HG03066 (cell line): ENCODE results near the gene GSG1L.

Experiments used
- ATAC-seq: cut with Tn5 transposase; IDR thresholded peaks from one replicate; pipeline ENCODE4 v1.9.1; 2021; ENCODE audit warnings: low read depth; ENCODE audit not compliant: unreplicated experiment

Gene GSG1L

DNA sequence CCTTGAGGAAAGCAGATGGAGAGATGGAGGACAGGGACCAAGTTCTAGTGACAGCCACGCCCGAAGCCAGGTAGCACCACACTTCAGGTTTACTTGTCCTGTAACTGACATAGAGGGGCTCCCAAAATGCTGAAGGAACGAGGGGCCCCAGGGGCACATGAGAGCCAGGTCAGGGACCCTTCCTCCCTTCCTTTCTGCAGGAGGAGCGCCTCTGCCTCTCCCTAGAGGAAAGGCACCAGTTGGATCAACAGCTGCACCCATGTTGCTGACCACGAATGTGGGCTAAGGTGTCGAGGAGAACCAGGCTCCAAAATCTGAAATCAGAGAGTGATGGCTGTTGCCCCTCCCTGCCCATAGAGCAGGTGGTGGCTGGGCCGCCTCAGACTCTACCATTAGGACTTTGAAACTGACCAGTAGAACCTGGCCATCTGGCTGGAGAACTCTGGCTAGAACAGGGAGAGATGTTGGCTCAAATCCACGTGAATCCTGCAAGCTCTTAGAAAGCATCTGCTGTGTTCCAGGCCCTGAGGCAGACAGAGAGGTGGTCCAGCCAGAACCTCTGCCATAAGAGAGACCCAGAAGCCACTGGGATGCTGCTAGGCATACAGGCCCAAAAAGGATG, 294.8 kb downstream of the GSG1L start:
- ATAC-seq: no peak

DNA sequence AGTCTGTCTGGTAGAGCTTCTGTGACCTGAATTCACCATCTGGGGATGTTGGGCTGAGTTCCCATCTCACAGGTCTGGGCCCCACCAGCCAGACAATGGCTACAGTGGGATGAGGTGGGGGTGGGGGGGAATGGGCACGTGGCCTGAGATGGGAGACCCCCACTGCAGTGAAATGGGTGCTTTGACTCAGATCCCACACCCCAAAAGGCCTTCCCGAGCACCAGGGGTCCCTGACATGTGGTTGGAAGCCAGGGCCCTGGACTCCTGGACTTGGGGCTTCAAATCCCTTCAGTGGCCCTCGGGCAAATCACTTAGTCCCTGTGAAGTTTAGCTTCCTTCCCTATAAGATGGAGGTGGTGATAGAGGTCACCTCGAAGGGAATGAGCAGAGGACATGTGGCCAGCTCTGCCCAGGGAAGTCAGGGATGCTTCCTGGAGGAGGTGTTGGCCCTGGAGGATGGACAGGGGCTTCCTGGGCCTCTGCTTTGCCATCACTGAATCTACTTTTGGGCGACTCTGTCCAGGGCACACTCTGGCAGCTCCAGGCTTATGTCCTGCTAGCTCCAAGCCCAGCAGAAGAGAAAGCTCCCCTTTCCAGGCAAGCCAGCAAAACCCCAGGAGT, 295.4 kb downstream of the GSG1L start:
- no peak for ATAC-seq

DNA sequence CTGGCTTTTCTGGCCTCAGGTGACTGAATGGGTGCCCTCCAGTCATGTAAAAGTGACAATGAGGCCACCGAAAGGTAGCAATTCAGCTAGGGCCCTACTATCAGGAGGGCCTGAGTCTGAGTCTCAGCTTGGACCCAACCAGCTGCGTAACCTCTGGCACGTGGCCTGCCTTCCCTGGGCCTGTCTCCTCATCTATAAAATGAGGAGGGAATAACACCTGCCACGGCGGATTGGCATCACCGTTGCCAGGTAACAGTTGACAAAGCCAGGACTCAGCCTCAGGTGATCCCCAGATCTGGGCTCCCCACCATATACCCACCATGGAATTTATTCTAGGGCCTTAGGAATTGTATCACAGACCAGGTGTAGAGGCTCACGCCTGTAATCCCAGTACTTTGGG, 296.4 kb downstream of the GSG1L start:
- no peak for ATAC-seq

DNA sequence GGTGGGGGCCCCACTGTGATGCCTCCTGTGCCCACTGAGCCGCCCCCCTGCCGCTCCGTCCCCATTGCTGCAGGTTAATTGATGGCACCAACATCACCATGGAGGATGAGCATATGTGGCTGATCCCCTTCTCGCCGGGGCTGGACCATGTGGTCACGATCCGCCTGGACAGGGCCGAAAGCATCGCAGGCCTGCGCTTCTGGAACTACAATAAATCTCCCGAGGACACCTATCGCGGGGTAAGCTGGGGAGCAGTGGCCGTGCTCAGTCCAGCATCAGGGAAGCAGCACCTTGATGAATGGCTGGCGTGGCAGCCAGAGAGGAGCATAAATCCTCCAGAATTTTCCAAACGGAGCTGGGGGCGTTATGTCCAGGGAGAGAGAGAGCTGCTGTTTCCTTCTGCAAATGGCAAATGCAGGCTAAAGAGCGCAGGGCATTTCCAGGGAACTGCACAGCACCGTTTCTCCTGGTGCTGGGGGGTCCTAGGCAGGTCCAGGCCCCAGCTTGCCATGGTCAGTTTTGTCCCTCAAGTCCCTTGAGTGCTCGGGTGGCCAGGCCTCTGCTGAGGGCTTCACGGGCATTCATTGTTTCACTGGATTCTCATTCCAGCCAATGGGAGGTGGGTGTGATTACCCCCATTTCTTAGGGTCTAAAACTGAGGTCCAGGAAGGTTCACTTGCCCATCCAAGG, 297.1 kb downstream of the GSG1L start:
- no peak for ATAC-seq

DNA sequence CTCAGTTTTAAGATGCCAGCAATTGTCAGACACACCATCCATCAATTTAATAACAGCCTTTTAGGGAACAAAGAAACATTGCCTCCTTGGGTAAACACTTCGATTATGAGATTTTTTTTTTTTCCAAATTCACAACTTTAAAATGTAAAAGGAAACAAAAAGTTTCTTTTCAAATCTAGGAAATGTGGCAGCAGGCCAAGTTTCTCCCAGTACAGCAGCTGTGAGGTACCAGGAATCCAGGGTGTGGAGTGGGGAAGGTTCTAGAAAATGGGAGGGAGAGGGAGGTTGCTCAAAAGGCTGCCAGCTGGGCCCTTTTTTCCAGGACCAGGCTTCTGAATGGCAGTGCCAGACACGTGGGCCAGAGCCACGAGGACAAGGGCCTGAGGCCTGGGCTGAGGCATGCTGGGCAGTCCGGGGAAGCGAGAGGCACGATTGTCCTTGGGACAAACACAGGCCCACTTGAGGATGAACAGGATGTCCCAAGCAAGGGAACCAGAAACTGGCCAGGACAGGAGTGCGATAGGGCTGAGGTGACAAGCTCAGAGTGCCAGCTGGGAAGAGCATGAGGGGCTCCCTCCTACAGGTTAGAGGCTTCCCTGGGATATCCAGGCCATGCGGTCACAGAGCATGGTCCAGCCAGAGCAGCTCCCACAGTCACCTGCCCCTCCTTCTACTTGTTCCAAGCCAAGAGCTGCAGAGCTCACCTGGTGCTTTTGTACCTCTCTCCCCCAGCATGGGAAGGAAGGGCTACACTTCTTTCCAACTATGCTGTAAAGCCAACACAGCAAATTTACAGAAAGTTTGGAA, 298.4 kb downstream of the GSG1L start:
- ATAC-seq: no peak

DNA sequence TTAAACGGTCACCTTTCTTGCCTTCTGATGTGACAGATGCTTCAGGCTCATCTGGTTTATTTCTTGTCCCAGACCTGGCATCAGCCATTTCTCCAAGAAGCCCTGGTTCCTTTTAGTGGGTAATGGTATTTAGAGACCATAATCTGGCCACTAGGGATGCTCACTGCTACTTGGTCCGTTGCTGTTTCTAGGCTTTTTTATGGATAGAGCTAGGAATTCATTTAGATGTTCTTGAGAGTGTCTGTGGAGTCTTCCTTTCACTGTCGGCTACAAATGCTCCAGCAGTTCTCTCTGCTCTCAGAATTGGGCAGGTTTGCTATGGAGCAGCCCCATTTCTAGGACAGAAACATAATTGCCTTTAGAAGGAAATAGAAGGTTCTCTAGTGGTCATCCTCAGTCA, 299.1 kb downstream of the GSG1L start:
- ATAC-seq: no peak

DNA sequence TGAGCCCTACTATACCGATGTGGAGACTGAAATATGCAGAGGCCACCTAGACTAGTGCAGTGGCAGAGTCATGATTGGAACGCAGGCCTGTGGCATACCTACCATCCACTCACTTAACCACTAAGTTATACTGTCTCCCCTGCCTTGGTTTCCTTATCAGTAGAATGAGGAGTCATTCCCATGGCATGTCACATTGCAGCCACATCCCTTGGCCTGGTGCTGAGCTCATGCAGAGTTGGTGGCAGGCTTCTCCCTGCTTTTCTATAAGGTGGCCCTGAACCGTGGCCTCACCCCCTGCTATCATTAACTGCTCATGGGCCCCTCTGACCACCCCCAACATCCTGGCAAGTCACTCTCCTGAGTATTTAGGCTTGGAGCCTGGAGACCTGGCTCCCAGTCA, 301.1 kb downstream of the GSG1L start:
- no peak for ATAC-seq

DNA sequence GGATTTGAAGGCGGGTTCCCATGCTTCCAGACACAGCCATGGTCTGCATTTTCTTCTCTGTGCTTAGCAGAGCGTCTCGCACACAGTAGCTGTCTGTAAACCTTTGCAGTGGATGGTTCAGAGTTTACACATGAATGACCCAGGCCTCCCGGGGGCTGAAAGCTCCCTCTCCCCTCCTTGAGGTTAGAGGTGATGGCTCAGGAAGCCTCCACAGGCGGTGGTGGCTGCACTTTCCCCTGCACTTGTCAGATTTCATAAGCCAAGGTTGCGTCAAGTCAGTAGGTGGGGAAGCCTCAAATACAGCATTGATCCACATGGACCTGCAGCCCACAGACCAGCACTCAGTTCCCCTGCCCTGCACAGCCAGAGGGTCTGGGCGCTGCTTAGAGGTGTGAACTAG, 301.7 kb downstream of the GSG1L start:
- no peak for ATAC-seq

DNA sequence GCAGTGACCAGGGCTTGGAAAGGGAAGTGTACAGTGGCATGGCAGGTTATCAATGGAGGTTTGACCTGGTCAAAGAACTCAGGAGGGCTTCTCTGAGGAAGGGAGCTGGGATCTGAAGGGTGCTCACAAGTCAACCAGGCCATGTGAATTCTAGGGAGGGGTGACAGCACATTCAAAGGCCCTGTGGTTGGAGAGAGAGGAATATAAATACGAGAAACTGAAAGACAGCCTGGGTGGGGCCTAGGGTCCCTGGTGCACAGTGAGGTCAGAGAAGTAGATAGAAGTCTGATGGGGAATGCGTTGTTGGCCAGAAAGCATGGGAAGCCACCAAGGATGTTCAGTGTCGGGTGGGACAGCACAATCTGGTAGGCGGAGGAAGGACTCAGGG, 302.7 kb downstream of the GSG1L start:
- no peak for ATAC-seq

DNA sequence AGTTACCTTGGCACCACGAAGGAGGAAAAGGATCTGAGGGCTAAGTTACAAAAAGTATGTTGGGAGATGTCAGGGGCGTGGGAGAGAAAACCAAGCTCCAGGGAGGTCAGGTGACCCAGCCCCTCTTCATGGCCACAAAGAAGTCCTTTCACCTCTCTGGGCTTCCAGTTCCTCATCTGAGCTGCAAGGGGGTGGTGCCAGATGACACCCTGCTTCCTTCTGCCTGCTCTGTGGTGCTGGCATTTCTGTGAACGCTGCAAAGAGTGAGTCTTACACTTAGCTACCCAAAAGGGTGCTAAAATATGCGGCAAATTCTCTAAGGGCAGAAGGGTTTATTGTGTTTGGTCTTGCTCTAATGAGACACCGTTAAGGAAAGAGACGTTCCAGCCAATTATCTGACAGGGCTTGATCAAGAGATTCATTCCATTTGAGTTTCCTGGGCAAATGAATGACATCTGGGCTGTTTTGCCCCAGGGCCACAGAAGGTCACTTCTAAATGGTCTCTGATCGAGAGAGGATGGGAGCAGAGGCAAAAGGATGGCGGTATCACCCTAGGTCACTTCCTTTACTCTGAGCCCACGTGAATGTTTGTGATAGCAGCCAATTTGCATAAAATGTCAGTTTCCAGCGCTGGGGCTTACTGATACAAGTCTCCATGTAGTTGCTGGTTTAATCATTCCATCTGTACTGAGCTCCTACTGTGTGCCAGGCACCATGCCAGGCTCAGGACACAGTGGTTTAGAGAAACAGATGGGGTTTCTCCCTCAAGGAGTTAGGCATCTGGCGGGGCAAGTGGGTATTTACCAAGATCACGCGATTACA, 303.3 kb downstream of the GSG1L start:
- no peak for ATAC-seq

DNA sequence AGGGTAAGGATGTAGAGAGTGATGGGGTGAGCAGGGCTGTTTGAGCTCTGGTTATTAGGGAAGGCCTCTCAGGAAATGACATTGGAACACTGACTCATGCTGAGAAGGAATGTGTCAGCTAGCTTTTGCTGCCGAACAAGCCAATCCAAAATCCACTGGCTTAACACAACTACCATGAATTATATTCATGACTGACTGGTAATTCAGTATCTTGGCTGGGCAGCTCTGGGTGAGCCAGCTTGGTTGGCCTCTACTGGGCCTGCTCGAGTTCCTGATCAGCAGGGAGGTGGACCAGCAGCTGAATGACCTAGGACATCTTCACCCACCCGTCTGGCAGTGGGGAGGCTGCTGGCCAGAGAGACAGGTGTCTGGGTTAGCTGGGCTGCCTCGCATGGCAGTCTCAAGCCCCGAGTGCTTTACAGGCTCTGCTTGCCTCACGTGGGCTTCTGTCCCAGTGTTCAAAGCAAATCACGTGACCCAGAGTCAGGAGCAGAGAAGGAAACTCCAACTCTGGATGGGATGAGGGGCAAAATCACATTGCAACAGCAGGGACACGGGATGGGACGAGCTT, 304.1 kb downstream of the GSG1L start:
- no peak for ATAC-seq

DNA sequence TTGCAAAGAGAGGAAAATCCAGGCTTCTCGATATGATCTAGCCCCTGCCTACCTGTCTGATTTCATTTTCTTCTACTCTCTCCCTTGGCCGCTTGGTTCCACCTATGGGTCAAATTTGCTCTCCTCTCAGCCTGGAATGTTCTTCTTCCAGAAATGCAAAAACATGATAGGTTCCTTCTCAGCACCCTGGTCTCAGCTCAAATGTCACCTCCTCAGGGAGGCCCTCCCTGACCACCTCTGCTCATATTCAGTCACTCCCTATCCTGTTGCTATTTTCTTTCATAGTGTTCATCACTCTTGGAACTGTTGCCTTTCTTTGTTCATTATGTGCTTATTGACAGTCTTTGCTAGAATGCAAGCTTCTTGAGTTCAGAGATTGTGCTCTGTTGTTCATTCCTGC, 305.0 kb downstream of the GSG1L start:
- ATAC-seq: no peak

DNA sequence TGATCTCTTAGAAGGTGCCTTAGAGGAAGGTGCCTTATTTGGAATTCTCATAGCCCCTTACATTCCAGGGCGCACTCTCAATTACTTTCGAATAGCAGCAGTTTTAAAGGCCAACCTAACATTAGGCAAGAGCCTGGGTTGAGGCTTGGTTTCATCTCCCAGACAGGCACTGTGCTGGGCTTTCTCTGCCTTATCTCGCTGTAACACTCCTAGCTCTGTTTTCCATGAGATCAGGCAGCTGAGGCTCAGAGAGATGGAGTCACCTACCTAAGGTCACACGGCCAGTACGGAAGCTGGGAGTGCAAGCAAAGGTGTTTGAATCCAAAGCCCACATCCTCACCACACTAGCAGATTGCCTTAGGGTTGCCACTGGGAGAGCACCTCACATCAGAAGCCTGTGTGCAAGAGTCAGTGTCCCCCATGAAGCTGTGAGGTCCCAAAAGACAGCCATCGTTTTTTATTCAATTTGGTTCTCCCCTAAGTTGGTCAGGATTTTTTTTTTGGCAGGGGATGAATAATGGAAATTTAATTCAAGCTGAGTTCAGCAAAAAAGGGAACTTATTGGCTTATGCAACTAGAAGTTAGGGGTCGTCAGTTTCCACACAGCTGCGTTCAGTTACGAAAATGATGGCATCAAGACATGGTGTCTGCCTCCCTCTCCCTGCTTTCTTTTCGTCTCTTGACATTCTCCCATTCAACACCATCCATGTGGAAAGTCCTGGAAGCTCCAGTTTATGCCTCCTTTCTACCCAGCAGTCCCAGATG, 307.1 kb downstream of the GSG1L start:
- ATAC-seq: no peak

DNA sequence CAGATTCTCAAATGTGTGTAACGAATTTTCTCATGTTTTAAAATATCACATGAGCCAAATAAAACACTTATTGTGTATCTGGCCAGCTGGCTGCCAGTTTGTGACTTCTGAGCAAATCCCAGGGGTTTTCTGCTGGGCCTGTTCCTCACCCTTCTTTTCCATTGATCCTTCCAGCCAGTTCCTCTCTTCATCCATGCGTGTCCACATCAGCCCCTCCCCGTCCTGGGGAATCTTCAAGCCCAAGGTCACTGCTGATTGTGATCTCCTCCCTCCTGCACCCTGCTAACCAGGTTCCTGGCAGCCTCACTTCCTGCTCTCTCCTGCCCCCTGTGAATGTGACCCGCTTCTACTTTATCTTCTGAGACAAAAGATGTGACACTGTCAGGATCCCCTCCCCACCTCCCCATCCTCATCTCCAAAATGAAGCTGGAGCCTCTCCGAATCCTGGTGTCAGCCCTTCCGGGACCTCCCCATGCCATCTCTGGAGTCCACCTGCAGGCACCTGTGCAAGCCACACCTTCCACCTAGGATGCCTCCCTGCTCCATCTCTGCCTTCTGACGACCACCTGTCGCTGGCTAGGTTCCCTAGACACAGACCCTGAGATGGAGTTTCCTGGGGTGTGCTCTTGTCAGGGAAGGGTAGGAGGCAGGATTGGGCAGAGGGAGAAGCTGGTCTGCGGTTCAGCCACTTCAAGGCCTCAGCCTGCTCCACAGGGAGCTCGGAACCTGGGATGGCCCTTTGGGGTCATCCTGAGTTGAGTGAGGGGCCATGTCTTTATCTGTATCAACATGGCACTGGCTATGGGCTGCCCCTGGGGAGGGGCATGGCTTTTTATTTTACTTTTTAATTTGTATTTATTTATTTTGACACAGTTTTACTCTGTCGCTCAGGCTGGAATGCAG, 308.5 kb downstream of the GSG1L start:
- no peak for ATAC-seq

DNA sequence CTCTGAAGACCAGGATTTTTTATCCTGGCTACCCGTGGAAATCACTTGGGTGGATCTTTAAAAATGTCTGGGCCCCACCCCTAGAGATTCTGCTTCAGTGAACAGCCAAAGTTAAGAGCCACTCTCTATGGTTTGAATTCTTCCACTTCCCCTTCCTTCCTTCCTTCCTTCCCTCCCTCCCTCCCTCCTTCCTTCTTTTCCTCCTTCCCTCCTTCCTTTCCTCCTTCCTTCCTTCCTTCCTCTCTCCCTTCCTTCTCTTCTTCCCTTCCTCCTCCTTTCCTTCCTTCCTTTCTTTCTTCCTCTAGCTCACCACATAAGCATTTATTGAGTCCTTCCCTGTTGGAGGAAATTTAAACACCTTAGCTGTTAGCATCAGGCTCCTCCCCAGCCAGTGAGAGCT, 310.0 kb downstream of the GSG1L start:
- no peak for ATAC-seq

DNA sequence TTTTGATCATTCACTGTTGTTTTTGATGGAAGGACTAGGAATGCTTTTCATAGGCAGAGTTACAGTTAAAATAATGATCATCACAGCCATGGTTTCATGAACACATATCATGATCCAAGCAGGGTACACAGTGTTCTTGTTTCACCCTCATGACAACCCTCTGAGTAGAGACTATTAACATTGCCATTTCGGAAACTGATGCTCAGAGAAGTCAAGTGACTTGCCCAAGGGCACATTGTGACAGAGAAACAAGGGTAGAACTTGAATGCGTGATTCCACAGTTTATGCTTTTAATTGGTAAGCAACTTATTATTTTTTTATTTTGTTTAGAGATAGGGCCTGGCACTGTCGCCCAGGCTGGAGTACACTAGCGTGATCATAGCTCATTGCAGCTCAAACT, 311.3 kb downstream of the GSG1L start:
- ATAC-seq: no peak

DNA sequence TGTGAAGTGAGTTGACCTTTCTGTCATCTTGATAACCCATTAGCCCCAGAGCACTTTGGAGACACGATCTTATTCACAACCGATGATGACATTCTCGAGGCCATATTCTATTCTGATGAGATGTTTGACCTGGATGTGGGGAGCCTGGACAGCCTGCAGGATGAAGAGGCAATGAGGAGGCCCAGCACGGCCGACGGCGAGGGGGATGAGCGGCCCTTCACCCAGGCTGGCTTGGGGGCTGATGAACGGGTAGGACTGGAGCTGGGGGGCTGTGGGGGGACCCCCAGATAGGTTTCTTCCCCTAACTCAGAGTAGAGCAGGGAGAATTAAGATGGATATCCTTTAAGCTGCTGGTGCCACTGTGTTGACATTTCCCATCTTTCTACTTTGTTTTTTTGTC, 311.8 kb downstream of the GSG1L start:
- no peak for ATAC-seq

DNA sequence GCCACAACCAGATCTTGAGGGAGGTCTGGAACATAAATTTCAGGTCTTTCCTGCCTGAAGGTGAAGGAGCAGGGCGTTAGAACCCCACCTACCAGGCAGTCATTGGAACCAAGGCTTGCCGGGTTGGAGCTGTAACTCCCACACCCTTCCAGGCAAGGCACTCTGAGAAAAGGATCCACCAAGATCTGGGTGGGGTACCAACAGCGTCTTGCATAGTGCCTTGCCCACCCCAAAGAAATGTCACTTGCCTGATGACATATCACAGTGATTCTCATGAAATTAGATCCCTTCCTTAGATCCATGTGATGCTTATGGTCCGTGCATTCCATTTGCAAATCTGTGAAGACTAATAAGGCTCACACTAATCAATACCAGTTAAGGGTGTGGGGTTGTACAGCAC, 312.3 kb downstream of the GSG1L start:
- no peak for ATAC-seq

DNA sequence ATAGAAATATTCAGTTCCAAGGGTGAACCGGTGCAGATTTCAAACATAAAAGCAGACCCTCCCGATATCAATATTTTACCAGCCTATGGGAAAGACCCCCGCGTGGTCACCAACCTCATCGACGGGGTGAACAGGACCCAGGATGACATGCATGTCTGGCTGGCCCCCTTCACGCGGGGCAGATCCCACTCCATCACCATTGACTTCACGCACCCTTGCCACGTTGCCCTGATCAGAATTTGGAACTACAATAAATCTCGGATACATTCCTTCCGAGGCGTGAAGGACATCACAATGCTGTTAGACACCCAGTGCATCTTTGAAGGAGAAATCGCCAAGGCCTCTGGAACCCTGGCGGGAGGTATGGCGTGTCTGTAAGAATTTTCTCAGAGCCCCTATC, 313.6 kb downstream of the GSG1L start:
- ATAC-seq: no peak
